Effector memory CD4-positive, alpha-beta T cell (primary cell): ENCODE results near the gene STRAP.
"Not testable (repeated sequence)": the region's sequence is repeated elsewhere in the genome, so short reads cannot be mapped to it uniquely, and the experiment has no call there.

Experiments
- DNase-seq, 3 donors: peaks; one replicate each; pipeline ENCODE4 v3.0.0-alpha.2; 2020
- H3K27ac ChIP-seq: 2 replicates; pipeline ENCODE4 v1.7.0; 2013; ENCODE audit warnings: mild to moderate bottlenecking, low read length, moderate library complexity; ENCODE audit not compliant: insufficient read depth, poor library complexity, severe bottlenecking
- H3K27me3 ChIP-seq: replicated peaks from 2 replicates; pipeline ENCODE4 v1.7.0; 2013; ENCODE audit warnings: mild to moderate bottlenecking, low read length; ENCODE audit not compliant: insufficient read depth, control insufficient read depth, poor library complexity, severe bottlenecking
- H3K36me3 ChIP-seq: 2 replicates; pipeline ENCODE4 v1.7.0; 2013; ENCODE audit warnings: mild to moderate bottlenecking, low read length, moderate library complexity; ENCODE audit not compliant: control insufficient read depth, insufficient read depth
- H3K4me1 ChIP-seq: 2 replicates; pipeline ENCODE4 v1.7.0; 2013; ENCODE audit warnings: low read length, mild to moderate bottlenecking; ENCODE audit not compliant: control insufficient read depth, insufficient read depth, poor library complexity, severe bottlenecking
- H3K4me3 ChIP-seq: 2 replicates; pipeline ENCODE4 v1.7.0; 2013; ENCODE audit warnings: low read length, low read depth, mild to moderate bottlenecking; ENCODE audit not compliant: insufficient read depth, poor library complexity, severe bottlenecking
- H3K9me3 ChIP-seq: 2 replicates; pipeline ENCODE4 v1.7.0; 2013; ENCODE audit warnings: mild to moderate bottlenecking, low read length, moderate library complexity; ENCODE audit not compliant: control insufficient read depth

Gene STRAP

DNA sequence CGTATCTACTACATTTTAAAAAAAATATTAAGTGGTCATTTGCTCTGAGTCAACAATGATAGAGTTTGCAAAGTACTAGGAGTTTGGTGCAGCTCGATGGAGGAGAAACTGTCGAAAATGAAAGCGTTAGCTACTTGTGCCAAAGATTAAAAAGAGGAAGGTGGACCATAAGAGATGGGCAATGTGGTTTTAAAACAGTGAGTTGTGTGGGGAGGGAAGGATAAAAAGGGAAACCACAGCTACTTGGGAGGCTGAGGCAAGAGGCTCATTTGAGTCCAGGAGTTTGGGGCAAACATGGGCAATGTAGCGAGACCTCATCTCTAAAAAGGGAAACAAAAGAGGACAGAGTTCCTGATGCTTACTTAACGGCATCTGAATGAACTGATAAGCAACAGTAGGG lies 18.2 kb upstream of the STRAP start:
- no peaks in the 10 kb centered on the region for H3K9me3 ChIP-seq
- no peak overlapping the region for H3K4me3 ChIP-seq
- no peak for DNase-seq
- H3K27ac ChIP-seq: no peak overlapping the region
- no peaks in the 10 kb centered on the region for H3K36me3 ChIP-seq
- no peaks in the 10 kb centered on the region for H3K4me1 ChIP-seq
- no peaks in the 10 kb centered on the region for H3K27me3 ChIP-seq

DNA sequence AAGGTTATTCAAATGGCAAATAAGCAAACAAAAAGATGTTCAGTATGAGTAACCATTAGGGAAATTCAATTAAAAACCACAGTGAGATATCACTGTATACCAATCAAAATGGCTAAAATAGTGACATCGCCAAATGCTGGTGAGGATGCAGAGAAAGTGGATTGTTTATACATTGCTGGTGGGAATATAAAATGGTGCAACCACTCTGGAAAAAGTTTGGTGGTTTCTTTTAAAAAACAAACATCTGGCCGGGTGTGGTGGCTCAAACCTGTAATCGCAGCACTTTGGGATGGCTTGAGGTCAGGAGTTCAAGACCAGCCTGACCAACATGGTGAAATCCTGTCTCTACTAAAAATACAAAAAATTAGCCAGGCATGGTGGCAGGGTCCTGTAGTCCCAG lies 14.0 kb upstream of the STRAP start:
- Histone ChIP-seq H3K27me3 (no peaks in the 10 kb centered on the region), H3K27ac (no peak overlapping the region), H3K4me1 (no peaks in the 10 kb centered on the region), H3K4me3 (no peak overlapping the region), H3K9me3 (no peaks in the 10 kb centered on the region), H3K36me3 (no peaks in the 10 kb centered on the region)
- no peak for DNase-seq

DNA sequence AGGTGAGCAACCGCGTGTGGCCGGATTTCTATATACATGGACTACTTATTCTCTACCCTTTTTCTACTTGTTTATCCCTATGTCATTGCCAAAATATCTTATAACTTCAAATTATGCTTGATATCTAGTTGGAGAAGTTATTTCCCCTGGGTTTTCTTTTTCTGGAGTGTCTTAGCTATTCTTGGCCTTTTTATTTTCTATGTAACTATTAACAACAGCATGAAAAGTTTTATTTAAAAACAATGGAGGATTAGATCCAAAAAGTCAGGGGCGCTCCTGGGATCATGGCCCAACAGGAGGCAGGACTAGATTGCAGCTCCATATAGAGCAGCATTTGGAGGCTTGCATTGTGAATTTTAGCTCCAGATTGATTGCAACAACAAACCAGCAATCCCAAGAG lies 8.6 kb upstream of the STRAP start:
- H3K4me3 ChIP-seq: no peak overlapping the region

DNA sequence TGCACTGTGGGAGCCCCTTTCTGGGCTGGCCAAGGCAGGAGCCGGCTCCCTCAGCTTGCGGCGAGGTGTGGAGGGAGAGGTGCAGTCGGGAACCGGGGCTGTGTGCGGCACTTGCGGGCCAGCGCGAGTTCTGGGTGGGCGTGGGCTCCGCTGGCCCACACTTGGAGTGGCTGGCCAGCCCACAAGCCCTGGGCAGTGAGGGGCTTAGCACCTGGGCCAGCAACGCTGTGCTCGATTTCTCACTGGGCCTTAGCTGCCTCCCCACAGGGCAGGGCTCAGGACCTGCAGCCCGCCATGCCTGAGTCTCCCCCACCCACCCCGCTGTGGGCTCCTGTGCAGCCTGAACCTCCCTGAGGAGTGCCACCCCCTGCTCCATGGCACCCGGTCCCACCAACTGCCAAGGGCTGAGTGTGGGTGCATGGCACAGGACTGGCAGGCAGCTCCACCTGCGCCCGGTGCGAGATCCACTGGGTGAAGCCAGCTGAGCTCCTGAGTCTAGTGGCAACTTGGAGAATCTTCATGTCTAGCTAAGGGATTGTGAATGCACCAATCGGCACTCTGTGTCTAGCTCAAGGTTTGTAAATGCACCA lies 7.5 kb upstream of the STRAP start:
- not testable (repeated sequence) for DNase-seq, H3K27me3 ChIP-seq, H3K4me3 ChIP-seq, H3K27ac ChIP-seq, H3K4me1 ChIP-seq, H3K36me3 ChIP-seq, H3K9me3 ChIP-seq

More for the DNA sequence above, 8.6 kb upstream of the STRAP start:
- H3K36me3 ChIP-seq: no peaks in the 10 kb centered on the region
- H3K9me3 ChIP-seq: no peaks in the 10 kb centered on the region
- H3K27ac ChIP-seq: no peak overlapping the region
- no peaks in the 10 kb centered on the region for H3K27me3 ChIP-seq
- DNase-seq: no peak
- H3K4me1 ChIP-seq: no peaks in the 10 kb centered on the region

DNA sequence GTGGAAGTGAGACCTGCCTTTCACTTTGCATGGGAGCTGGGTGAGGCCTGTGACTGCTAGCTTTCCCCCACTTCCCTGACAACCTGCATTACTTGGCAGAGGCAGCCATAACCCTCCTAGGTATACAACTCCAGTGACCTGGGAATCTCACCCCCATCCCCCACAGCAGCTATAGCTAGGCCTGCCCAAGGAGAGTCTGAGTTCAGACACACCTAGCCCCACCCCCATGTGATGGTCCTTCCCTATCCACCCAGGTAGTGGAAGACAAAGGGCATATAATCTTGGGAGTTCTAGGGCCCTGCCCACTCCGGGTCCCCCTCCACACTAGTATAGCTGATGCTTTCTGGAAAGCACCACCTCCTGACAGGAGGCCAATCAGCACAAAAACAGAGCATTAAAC lies 6.3 kb upstream of the STRAP start:
- DNase-seq: no peak
- H3K4me3 ChIP-seq: no peak overlapping the region
- H3K36me3 ChIP-seq: no peaks in the 10 kb centered on the region
- H3K4me1 ChIP-seq: no peaks in the 10 kb centered on the region
- no peaks in the 10 kb centered on the region for H3K27me3 ChIP-seq
- no peak overlapping the region for H3K27ac ChIP-seq
- no peaks in the 10 kb centered on the region for H3K9me3 ChIP-seq

DNA sequence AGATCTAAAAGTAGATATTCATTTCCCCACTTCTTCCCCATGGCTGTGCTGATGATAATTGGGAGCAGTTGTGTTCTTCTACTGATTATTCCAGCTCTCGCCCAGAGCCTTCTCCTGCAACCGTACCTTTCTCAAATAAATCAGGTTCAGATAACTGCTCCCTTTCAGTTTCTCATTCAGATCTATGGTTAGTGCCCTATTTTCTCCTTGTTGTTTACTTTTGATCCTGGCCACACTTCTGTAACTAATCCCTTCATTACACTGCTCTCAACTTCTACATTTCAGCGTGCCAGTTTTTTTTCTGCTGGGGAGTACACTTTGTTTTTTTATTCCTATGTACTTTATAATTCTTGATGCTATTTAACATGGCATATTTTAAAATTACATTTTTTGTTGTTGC lies 2.8 kb upstream of the STRAP start:
- Histone ChIP-seq H3K4me3 (no peak overlapping the region), H3K9me3 (no peaks in the 10 kb centered on the region), H3K36me3 (no peaks in the 10 kb centered on the region), H3K4me1 (peaks cover 16% of the 10 kb centered on the region), H3K27ac (no peak overlapping the region), H3K27me3 (no peaks in the 10 kb centered on the region)
- no peak for DNase-seq

DNA sequence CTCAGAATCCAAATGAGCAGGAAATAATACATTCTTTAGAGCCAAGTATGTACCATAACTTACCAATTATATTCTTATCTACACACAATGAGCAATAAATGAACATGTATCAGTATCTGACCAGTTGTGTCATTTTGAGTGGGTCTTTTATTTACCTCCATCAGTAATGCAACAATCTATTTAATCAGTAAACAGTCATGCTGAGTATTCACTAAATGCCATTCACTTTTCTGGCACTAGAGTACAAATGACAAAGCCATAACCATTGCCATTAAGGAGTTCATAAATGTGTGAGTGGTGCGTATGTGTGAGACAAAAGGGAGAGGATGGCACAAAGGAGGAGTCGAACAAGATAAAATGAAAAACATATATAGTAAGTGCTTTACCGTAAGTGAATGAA lies 1.5 kb upstream of the STRAP start:
- no peaks in the 10 kb centered on the region for H3K27me3 ChIP-seq
- no peaks in the 10 kb centered on the region for H3K9me3 ChIP-seq
- DNase-seq: no peak
- H3K27ac ChIP-seq: no peak overlapping the region
- H3K4me1 ChIP-seq: peaks cover 16% of the 10 kb centered on the region
- peak overlapping the region; percentile 9 for H3K4me3 ChIP-seq
- H3K36me3 ChIP-seq: no peaks in the 10 kb centered on the region

DNA sequence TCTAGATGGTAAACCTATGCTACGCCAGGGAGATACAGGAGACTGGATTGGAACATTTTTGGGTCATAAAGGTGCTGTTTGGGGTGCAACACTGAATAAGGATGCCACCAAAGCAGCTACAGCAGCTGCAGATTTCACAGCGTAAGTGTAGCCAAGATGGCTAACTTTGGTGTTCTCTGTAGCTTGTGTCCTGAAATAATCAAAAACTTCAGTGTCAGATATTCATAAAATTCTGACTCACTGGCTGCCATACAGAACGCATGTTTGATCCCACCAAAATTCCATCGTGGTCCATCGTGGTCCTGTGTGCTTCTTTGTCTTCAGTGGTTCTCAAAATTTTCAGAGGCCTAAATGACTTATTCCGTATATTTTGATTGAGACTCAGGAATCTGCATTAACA lies 1.3 kb downstream of the STRAP start:
- no peaks in the 10 kb centered on the region for H3K36me3 ChIP-seq
- H3K4me1 ChIP-seq: peaks cover 16% of the 10 kb centered on the region
- no peaks in the 10 kb centered on the region for H3K27me3 ChIP-seq
- DNase-seq: no peak
- H3K27ac ChIP-seq: peak overlapping the region; percentile 97
- peak overlapping the region; percentile 82 for H3K4me3 ChIP-seq
- H3K9me3 ChIP-seq: no peaks in the 10 kb centered on the region

DNA sequence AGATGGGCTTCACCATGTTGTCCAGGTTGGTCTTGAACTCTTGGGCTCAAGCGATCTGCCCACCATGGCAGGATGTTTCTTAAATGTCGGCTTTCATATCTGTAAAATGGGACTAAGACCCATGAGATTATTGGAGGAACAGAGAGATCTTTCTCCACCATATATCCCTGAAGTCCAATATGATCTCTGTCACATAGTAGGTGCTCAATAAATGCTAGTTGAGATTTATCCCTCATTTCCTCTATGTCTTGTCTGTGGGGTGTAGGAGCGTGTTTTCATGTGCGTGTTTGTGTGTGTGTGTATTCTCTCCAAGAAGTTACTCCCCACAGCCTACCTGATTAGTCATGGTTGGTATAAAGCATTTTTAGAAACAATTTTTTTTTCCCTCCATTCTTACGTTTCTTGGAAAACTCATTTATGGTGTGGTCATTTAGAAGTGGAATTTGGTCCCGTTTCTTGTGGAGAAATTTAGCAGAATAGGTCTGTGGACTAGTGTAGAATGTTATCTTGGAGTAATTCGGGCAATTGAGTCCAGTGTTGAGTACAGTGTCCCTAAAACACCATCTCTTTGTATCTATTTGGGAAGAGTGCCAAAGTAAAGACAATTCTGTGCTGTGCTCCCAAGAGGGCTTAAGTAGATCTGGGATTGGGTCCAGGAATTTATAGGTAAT lies 4.3 kb downstream of the STRAP start:
- DNase-seq: no peak
- Histone ChIP-seq H3K27ac (no peak overlapping the region), H3K27me3 (no peaks in the 10 kb centered on the region), H3K4me3 (no peak overlapping the region), H3K36me3 (no peaks in the 10 kb centered on the region), H3K9me3 (no peaks in the 10 kb centered on the region), H3K4me1 (peaks cover 14% of the 10 kb centered on the region)

DNA sequence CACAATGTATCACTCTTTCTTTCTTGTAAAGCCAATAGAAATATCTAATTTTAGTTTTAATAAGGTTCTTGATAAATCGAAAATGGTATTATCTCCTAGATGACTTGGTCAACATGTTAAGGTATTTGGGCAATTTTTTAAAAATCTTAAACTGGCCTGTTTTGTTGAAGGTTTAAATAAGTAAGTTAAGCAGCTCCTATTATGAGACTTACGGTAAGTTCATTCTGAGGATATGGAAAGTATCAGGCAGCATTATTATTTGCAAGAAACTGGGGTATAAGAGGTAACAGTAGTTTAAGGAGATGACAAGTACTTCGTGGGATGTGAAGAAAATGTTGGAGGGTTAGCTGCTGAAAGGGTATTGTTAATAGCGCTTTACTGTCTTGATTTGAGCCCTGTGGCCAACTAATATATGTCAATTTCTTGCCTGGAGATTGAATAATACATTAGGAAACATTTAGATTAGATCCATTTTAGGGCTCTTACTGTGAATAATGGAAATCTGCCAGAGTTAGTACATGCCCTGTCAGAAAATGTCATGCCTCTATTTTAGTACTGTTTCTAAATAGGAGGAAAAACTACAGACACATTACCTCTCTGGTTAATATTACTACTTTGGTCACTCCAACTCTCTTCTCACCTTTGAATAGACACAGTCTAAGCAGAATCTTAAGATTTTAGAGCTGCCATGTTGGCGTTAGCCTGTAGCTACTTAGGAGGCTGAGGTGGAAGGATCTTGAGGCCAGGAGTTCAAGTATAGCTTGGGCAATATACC lies 5.0 kb downstream of the STRAP start:
- H3K4me1 ChIP-seq: peaks cover 9% of the 10 kb centered on the region
- H3K36me3 ChIP-seq: no peaks in the 10 kb centered on the region
- no peaks in the 10 kb centered on the region for H3K27me3 ChIP-seq
- no peak overlapping the region for H3K4me3 ChIP-seq
- H3K9me3 ChIP-seq: no peaks in the 10 kb centered on the region
- no peak overlapping the region for H3K27ac ChIP-seq
- DNase-seq: no peak
